Measurements from ENCODE around the gene MIER1. TPM values are rescaled to one million over a fixed set of nuclear protein-coding genes. Genes with fewer than 3 reads are reported as not detected.

The MIER1 gene
- total and polyA plus RNA-seq, 9 of the 15 experiments (the other 6 are each of a cell fraction or from before 2014, with no cell fraction given) = 13.9 to 34.8 (median 21.5) TPM

GRCh38 chr1:66924756-66925557, at the start of gene MIER1, which contains the start of gene DNAI4 (continued):
- TF ChIP-seq UBTF (IDR thresholded peaks at IDR 0.05; ENCODE audit: borderline replicate concordance in 1 of 2, low read depth in 2 of 2, low read length in 2 of 2) = peak; percentile 23 to 57; a peak in 1 of 4 replicates
- no peak; the same call in 1 of the 2 replicates for TF ChIP-seq TRIM28 (IDR thresholded peaks at IDR 0.05)
- peak; percentile 87 to 88 for TF ChIP-seq MAZ (CRISPR knock-in tag; conservative IDR thresholded peaks at IDR 0.05 in 1 of 2, IDR thresholded peaks at IDR 0.05 in 1 of 2)
- no peak for TF ChIP-seq ZNF507 (tag; conservative IDR thresholded peaks at IDR 0.05)
- no peak for TF ChIP-seq CREB1 (IDR thresholded peaks at IDR 0.05)
- peak; percentile 21; the same call in 1 of the 2 replicates for TF ChIP-seq CREB1 (CRISPR knock-in tag; IDR thresholded peaks at IDR 0.05)
- TF ChIP-seq HMGN3 (IDR thresholded peaks at IDR 0.05; ENCODE audit: borderline replicate concordance, extremely low read depth, insufficient read length, low read depth, low read length) = peak; percentile 63
- TF ChIP-seq ZBTB1 (CRISPR knock-in tag; IDR thresholded peaks at IDR 0.05; ENCODE audit: borderline replicate concordance, low read depth) = no peak
- TF ChIP-seq TAF7 (tag; IDR thresholded peaks at IDR 0.05) = no peak
- TF ChIP-seq RB1 (IDR thresholded peaks at IDR 0.05; ENCODE audit: low read depth) = peak; percentile 66; the same call in 1 of the 2 replicates
- no peak; the same call in 1 of the 2 replicates for TF ChIP-seq ELF4 (CRISPR knock-in tag; IDR thresholded peaks at IDR 0.05)
- TF ChIP-seq POLR2A (conservative IDR thresholded peaks at IDR 0.05) = peak; percentile 88
- TF ChIP-seq BHLHE40 (IDR thresholded peaks at IDR 0.05; ENCODE audit: low read length) = peak; percentile 25; the same call in 1 of the 2 replicates
- peak; percentile 16 to 34; a peak in 1 of 4 replicates for TF ChIP-seq RCOR1 (IDR thresholded peaks at IDR 0.05; ENCODE audit: borderline replicate concordance in 1 of 2, low read depth in 2 of 2, low read length in 2 of 2)
- TF ChIP-seq PCBP2 (IDR thresholded peaks at IDR 0.05; ENCODE audit: low read depth, low read length, poor library complexity, severe bottlenecking) = no peak
- TF ChIP-seq RBM22 (IDR thresholded peaks at IDR 0.05; ENCODE audit: low read depth, low read length, poor library complexity, severe bottlenecking) = peak; percentile 91
- TF ChIP-seq NONO (IDR thresholded peaks at IDR 0.05; ENCODE audit: low read depth in 2 of 2, low read length in 1 of 2) = no peak; a peak in 1 of 4 replicates
- peak in 1 of 2 experiments; percentile 78; a peak in 2 of 4 replicates for TF ChIP-seq ZNF639 (CRISPR knock-in tag; conservative IDR thresholded peaks at IDR 0.05 in 1 of 2, IDR thresholded peaks at IDR 0.05 in 1 of 2)
- TF ChIP-seq PML (IDR thresholded peaks at IDR 0.05; ENCODE audit: low read length) = peak; percentile 39
- peak; percentile 45; the same call in 1 of the 2 replicates for TF ChIP-seq ZNF263 (CRISPR knock-in tag; IDR thresholded peaks at IDR 0.05; ENCODE audit: borderline replicate concordance)
- TF ChIP-seq U2AF2 (optimal IDR thresholded peaks at IDR 0.05; ENCODE audit: low read depth, low read length) = no peak
- peak; percentile 36; the same call in 1 of the 2 replicates for TF ChIP-seq SMAD4 (CRISPR knock-in tag; conservative IDR thresholded peaks at IDR 0.05)
- no peak for TF ChIP-seq PKNOX1 (IDR thresholded peaks at IDR 0.05)

Measured in K562 (cell line).